K562 (cell line): ENCODE results near the gene ACADVL. TPM values are rescaled to one million over a fixed set of nuclear protein-coding genes. Genes with fewer than 3 reads are reported as not detected.

Source experiments
- BCOR ChIP-seq: fragments of 450-650 bp; IDR thresholded peaks from 2 replicates; pipeline ENCODE4 v1.6.1; 2016
- BRD9 ChIP-seq: fragments of 450-650 bp; IDR thresholded peaks from 2 replicates; pipeline ENCODE4 v1.6.1; 2018; ENCODE audit warnings: low read depth; ENCODE audit not compliant: partially characterized antibody
- FOXK2 ChIP-seq, 2 experiments: fragments of 450-650 bp; IDR thresholded peaks in 1 of 2; conservative IDR thresholded peaks in 1 of 2; 2 replicates each; pipeline ENCODE4 v1.6.1; 2016; ENCODE audit warnings: low read depth in 2 of 2, mild to moderate bottlenecking in 1 of 2
- HDAC1 ChIP-seq, 2 experiments: fragments of 450-650 bp; IDR thresholded peaks; 2 replicates each; pipeline ENCODE4 v1.6.1; 2016 to 2017; ENCODE audit warnings: inconsistent platforms in 1 of 2, mild to moderate bottlenecking in 1 of 2, moderate library complexity in 1 of 2
- HDGF ChIP-seq: fragments of 450-650 bp; IDR thresholded peaks from 2 replicates; pipeline ENCODE4 v1.6.1; 2016
- HMGN3 ChIP-seq: IDR thresholded peaks from 2 replicates; pipeline ENCODE4 v1.6.1; 2011; ENCODE audit warnings: borderline replicate concordance, low read depth, mild to moderate bottlenecking, mixed read lengths, low read length; ENCODE audit not compliant: insufficient read length; ENCODE audit errors: extremely low read depth
- LARP7 ChIP-seq: fragments of 450-650 bp; IDR thresholded peaks from 2 replicates; pipeline ENCODE4 v1.6.1; 2016
- MEIS2 ChIP-seq: fragments of 450-650 bp; IDR thresholded peaks from 2 replicates; pipeline ENCODE4 v1.6.1; 2014; ENCODE audit warnings: mild to moderate bottlenecking; ENCODE audit not compliant: partially characterized antibody
- NBN ChIP-seq: fragments of 450-650 bp; IDR thresholded peaks from 2 replicates; pipeline ENCODE4 v1.6.1; 2016; ENCODE audit warnings: low read depth, mild to moderate bottlenecking
- RBM34 ChIP-seq: fragments of 200-400 bp; formaldehyde crosslinking; IDR thresholded peaks from 2 replicates; pipeline ENCODE4 v1.6.1; 2018; ENCODE audit warnings: low read length, borderline replicate concordance; ENCODE audit not compliant: insufficient read depth
- TRIM24 ChIP-seq, 2 experiments: fragments of 450-650 bp; IDR thresholded peaks; 2 replicates each; pipeline ENCODE4 v1.6.1; 2016
- TRIM28 ChIP-seq: fragments of 450-650 bp; IDR thresholded peaks from 2 replicates; pipeline ENCODE4 v1.6.1; 2017
- ZNF77 ChIP-seq: fragments of 250-450 bp; sonication (Bioruptor Pico); IDR thresholded peaks from 2 replicates; pipeline ENCODE4 v1.5.0; 2020
- ZNF785 ChIP-seq: fragments of 250-450 bp; sonication (Bioruptor Pico); IDR thresholded peaks from 2 replicates; pipeline ENCODE4 v1.4.0; 2020; ENCODE audit warnings: mild to moderate bottlenecking
- polyA plus RNA-seq, 8 experiments: library from polyadenylated mRNA; depleted of rRNA in 4 of 8; stranded (reverse) in 5 of 8; unstranded in 3 of 8; fragments of >200 nt; fragmentation: Nextera tagmentation in 2 of 8; fragmentation: Illumina TruSeq in 1 of 8; extraction: Ambion mirVana in 2 of 8; extraction: Trizol in 1 of 8; gene quantifications; 2 replicates each; pipeline versions ENCODE4 v1.2.1 to v1.2.3, GENCODE V29; 2011 to 2014; ENCODE audit warnings: inconsistent platforms in 1 of 8, missing spikeins in 1 of 8
- total RNA-seq, 7 experiments: library from RNA; depleted of rRNA in 6 of 7; stranded (reverse); fragments of >200 nt in 6 of 7; fragmentation: Illumina TruSeq in 2 of 7; extraction: Trizol in 2 of 7; gene quantifications; 2 replicates each; pipeline versions ENCODE4 v1.2.1 to v1.2.3, GENCODE V29; 2011 to 2021; ENCODE audit warnings: low replicate concordance in 1 of 7
- TF ChIP-seq, protein P1 (sequence below): fragments of 450-650 bp; IDR thresholded peaks from 2 replicates; pipeline ENCODE4 v1.6.1; 2018; ENCODE audit not compliant: partially characterized antibody
- TF ChIP-seq, protein P2 (sequence below): fragments of 450-650 bp; IDR thresholded peaks from 2 replicates; pipeline ENCODE4 v1.7.1; 2018; ENCODE audit warnings: mild to moderate bottlenecking, low read depth; ENCODE audit not compliant: partially characterized antibody
- TF ChIP-seq, protein P3 (sequence below): fragments of 450-650 bp; formaldehyde crosslinking; IDR thresholded peaks from 2 replicates; pipeline ENCODE4 v1.4.0; 2022; ENCODE audit warnings: missing genetic modification characterization

Gene ACADVL
- total and polyA plus RNA-seq, 9 of the 15 experiments (the other 6 are each of a cell fraction or from before 2014, with no cell fraction given), result 25.5 to 449 (median 214) TPM

DNA sequence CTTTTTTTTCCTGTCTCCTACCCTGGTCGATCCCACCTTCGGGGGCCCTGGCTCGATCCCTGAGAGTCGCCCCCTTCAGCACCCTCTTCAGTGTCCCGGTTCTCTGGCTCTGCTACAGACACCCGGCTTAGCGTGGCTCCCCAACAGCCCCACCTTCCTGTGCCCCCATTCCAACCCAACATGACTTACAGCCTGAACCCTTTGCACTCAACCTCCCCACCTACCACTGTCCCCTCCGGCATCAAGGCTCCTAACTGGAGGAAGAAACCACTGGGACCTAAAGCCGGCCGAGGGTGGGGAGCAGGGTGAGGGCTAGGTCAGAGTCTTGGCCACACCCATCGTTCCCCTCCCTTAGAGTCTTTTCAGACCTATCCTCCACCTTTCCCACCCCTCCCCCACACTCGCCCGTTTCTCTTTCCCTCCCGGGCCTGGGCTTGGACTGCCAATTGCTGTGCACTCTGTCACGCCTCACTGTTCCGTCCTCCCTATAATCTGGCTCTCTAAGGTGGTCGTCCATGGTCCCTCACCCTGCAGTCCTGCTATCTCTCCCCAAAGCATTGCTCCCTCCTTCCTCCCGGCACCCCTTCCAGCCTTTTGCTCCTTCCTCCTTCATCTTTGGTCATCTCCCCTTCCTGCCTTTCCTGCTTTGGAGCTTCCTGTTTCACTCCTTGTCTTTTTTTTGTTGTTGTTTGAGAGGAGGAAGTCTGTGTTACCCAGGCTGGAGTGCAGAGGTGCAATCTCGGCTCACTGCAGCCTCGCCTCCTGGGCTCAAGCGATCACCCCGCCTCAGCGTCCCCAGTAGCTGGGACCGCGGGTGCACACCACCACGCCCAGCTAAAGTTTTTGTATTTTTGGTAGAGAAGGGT is 43.4 kb downstream of the ACADVL start (continued):
- TF ChIP-seq, protein P1, sequence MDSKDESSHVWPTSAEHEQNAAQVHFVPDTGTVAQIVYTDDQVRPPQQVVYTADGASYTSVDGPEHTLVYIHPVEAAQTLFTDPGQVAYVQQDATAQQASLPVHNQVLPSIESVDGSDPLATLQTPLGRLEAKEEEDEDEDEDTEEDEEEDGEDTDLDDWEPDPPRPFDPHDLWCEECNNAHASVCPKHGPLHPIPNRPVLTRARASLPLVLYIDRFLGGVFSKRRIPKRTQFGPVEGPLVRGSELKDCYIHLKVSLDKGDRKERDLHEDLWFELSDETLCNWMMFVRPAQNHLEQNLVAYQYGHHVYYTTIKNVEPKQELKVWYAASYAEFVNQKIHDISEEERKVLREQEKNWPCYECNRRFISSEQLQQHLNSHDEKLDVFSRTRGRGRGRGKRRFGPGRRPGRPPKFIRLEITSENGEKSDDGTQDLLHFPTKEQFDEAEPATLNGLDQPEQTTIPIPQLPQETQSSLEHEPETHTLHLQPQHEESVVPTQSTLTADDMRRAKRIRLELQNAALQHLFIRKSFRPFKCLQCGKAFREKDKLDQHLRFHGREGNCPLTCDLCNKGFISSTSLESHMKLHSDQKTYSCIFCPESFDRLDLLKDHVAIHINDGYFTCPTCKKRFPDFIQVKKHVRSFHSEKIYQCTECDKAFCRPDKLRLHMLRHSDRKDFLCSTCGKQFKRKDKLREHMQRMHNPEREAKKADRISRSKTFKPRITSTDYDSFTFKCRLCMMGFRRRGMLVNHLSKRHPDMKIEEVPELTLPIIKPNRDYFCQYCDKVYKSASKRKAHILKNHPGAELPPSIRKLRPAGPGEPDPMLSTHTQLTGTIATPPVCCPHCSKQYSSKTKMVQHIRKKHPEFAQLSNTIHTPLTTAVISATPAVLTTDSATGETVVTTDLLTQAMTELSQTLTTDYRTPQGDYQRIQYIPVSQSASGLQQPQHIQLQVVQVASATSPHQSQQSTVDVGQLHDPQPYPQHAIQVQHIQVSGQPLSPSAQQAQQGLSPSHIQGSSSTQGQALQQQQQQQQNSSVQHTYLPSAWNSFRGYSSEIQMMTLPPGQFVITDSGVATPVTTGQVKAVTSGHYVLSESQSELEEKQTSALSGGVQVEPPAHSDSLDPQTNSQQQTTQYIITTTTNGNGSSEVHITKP, result peak; percentile 78
- TF ChIP-seq RBM34 (no peak), HMGN3 (no peak), HDGF (peak; percentile 89; the same call in 1 of the 2 replicates), BRD9 (peak; percentile 92), NBN (peak; percentile 70; the same call in 1 of the 2 replicates), HDAC1 (IDR thresholded peaks at IDR 0.05) (peak in 1 of 2 experiments; percentile 81; a peak in 2 of 4 replicates), ZNF77 (CRISPR knock-in tag) (no peak), MEIS2 (no peak), FOXK2 (conservative IDR thresholded peaks at IDR 0.05 in 1 of 2, IDR thresholded peaks at IDR 0.05 in 1 of 2; ENCODE audit: low read depth in 2 of 2) (peak; percentile 66 to 69; a peak in 3 of 4 replicates), TRIM28 (peak; percentile 46; the same call in 1 of the 2 replicates), TRIM24 (IDR thresholded peaks at IDR 0.05) (peak in 1 of 2 experiments; percentile 53; a peak in 2 of 4 replicates), LARP7 (0 out of 2 replicates have a peak, but pooled peaks have one; percentile 42), ZNF785 (CRISPR knock-in tag) (no peak), BCOR (peak; percentile 81)
- TF ChIP-seq, protein P2, sequence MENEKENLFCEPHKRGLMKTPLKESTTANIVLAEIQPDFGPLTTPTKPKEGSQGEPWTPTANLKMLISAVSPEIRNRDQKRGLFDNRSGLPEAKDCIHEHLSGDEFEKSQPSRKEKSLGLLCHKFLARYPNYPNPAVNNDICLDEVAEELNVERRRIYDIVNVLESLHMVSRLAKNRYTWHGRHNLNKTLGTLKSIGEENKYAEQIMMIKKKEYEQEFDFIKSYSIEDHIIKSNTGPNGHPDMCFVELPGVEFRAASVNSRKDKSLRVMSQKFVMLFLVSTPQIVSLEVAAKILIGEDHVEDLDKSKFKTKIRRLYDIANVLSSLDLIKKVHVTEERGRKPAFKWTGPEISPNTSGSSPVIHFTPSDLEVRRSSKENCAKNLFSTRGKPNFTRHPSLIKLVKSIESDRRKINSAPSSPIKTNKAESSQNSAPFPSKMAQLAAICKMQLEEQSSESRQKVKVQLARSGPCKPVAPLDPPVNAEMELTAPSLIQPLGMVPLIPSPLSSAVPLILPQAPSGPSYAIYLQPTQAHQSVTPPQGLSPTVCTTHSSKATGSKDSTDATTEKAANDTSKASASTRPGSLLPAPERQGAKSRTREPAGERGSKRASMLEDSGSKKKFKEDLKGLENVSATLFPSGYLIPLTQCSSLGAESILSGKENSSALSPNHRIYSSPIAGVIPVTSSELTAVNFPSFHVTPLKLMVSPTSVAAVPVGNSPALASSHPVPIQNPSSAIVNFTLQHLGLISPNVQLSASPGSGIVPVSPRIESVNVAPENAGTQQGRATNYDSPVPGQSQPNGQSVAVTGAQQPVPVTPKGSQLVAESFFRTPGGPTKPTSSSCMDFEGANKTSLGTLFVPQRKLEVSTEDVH, result peak; percentile 55
- TF ChIP-seq, protein P3, sequence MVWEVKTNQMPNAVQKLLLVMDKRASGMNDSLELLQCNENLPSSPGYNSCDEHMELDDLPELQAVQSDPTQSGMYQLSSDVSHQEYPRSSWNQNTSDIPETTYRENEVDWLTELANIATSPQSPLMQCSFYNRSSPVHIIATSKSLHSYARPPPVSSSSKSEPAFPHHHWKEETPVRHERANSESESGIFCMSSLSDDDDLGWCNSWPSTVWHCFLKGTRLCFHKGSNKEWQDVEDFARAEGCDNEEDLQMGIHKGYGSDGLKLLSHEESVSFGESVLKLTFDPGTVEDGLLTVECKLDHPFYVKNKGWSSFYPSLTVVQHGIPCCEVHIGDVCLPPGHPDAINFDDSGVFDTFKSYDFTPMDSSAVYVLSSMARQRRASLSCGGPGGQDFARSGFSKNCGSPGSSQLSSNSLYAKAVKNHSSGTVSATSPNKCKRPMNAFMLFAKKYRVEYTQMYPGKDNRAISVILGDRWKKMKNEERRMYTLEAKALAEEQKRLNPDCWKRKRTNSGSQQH, result 0 out of 2 replicates have a peak, but pooled peaks have one; percentile 34
